22Rv1 (cell line): ENCODE results near the gene IL17RD.

Experiments used
- H3K27ac ChIP-seq: fragments of 450-650 bp; 2 replicates; pipeline ENCODE4 v1.5.1; 2017
- ZFX ChIP-seq: fragments of 450-650 bp; IDR thresholded peaks from 2 replicates; pipeline ENCODE4 v1.6.1; 2017; ENCODE audit warnings: antibody characterized with exemption, borderline replicate concordance
- TF ChIP-seq, protein P1 (sequence below): fragments of 450-650 bp; IDR thresholded peaks from 2 replicates; pipeline ENCODE4 v1.5.1; 2017; ENCODE audit warnings: mild to moderate bottlenecking

The IL17RD gene

DNA sequence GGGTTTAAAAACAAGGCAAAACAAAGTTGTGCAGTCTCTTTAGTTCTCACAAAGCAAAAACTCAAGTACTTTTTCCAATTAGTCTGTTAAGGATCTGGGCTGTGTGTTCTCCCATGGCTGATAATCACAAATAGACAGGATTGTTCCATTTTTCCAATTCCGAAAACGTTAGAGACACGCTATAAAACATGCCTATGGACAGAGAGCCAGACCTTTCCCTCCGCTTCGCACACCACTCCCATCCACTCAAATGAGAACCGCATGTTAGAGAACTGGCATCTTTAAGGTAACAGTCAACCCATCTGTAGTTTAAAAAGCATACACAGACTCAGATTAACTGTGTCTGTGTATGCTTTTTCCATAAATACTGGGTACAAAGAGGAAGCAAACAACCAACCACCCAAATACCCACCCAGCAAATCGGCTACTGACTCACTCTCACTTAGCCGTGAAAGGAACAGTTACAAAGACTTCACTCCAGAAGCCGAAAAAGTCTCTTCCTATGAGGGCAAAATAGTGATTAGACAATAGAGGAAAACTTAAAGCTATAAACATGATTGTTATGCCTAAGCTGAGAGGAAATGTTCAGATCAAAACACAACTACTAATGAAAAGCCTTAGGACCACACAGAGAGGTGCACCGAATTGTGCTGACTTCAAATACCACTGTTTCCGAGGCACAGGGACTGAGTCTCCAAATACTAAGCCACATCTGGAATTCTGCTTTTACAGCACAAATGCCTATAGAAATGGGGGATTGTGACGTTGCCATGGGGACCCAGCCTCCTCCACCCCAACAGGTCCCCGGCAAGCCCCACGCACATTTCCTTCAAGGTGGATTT lies 36.1 kb downstream of the IL17RD start:
- TF ChIP-seq, protein P1, sequence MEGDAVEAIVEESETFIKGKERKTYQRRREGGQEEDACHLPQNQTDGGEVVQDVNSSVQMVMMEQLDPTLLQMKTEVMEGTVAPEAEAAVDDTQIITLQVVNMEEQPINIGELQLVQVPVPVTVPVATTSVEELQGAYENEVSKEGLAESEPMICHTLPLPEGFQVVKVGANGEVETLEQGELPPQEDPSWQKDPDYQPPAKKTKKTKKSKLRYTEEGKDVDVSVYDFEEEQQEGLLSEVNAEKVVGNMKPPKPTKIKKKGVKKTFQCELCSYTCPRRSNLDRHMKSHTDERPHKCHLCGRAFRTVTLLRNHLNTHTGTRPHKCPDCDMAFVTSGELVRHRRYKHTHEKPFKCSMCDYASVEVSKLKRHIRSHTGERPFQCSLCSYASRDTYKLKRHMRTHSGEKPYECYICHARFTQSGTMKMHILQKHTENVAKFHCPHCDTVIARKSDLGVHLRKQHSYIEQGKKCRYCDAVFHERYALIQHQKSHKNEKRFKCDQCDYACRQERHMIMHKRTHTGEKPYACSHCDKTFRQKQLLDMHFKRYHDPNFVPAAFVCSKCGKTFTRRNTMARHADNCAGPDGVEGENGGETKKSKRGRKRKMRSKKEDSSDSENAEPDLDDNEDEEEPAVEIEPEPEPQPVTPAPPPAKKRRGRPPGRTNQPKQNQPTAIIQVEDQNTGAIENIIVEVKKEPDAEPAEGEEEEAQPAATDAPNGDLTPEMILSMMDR: no peak
- no peak for TF ChIP-seq ZFX
- no peak overlapping the region for H3K27ac ChIP-seq

DNA sequence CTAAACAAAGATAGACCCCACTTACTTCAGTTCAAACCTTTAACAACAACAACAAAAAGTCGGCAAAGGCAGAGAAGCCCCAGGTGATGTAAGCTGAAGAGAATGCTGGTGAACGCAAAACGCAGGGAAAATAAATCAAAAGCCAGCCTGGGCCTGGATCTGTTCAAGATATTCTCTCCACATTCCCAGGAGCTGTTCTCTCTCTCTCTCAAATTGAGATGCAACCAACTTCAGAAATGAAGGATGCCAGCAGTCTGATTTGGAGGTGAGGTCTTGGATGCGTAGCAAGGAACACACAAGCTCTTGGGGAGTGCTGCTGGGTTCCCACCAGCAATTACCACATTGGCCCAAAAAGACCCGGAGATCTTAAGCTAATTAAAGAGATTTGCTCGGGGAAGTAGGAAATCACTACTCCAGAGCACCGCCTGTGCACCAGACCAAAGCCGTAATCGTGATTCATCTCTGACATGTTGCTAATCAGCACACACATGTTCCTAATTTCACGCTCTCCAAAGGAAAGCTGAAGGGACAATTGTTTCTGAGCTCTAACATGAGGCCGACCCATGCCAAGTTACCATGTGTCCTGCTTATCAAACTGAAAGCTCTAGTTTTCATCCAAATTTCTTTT lies 37.1 kb downstream of the IL17RD start:
- TF ChIP-seq, protein P1: no peak
- no peak for TF ChIP-seq ZFX
- H3K27ac ChIP-seq: no peak overlapping the region

DNA sequence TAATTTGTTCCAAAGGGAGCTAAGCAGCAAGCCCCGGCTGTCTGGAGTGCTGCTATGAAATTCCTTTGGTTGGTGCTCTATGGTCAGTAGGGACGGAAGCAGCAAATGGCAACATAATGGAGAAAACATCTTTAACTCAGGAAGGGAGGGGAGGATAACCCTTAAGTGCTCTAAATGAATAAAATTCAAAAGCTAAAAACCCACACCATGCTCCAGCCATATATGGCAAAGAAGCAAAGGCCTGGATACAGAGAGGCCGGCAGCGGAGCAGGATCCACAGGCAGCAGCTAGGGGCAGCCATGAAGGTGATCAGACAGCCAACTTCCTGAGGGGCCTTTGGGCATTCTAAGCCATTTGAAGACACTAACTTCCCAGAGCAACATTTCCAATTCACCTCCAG lies 38.9 kb downstream of the IL17RD start:
- TF ChIP-seq, protein P1: no peak
- no peak for TF ChIP-seq ZFX
- no peak overlapping the region for H3K27ac ChIP-seq

DNA sequence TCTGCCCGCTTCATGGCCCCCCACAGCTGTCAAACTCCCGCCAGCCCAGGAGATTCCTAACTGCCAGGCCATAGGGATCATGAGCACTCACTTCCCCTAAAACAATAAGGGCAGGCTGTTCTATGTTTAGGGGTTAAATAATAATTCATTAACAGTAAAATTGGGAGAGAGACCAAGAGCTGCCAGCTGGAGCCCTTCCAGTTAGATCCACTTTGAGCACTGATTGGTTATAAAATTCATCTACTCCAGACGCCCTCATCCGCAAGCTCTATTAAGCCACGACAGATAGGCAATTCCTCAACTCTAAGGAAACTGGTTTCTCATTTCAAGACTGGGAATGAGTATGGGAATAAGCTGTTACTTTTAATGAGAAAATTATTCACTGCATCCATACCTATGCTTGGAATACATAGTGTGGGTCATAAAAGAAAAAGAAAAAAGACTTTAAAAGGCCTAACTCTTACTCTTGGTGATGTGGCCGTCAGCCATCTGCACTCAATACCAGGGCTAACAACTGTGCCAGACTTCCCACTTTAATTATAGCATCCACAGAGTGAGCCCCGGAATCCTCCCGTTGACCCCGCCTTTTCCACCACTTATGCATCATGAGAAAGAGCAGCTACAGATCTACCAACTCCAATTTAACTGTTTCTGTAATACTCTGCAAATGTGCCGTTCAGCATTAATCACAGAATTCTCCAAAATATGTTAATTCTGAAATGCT lies 44.5 kb downstream of the IL17RD start:
- no peak overlapping the region for H3K27ac ChIP-seq
- TF ChIP-seq ZFX: no peak
- TF ChIP-seq, protein P1: no peak

DNA sequence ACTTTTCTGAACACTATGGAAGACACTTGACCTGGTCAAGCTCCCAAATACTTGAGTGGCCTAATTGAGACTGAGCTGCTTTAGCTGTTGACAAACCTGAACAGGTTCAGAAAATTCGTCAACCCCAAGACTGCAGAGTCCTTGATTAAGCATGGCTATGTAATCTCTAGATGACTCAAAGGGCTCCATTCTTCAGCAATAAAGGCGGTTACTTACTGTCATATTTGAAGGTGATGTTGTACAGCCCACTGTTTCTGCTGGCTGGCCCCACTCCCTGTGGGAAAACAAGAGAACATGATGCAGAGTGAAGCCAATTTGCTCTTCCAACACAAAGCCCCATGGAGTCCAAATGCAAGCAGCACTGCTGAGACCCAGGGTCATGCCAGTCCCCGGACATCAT lies 45.1 kb downstream of the IL17RD start:
- H3K27ac ChIP-seq: no peak overlapping the region
- TF ChIP-seq, protein P1: no peak
- no peak for TF ChIP-seq ZFX

DNA sequence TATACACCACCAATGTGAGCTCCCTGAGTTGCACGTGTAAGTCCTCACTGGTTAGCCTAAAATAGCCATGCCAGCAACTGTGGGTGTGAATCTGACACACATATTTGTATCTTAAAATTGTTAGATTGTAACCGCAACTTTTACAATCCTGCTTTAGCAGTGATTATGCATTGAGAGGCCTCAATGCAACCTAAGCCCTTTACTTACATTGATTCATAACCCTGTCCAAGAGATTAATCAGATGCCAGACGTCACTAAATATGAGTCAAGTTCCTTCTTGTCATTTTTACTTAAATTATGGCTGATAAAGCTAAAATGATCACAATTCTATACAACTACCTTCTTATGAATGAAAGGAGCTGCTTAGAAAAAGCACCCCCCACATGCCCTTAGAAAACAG lies 46.9 kb downstream of the IL17RD start:
- H3K27ac ChIP-seq: no peak overlapping the region
- no peak for TF ChIP-seq ZFX
- TF ChIP-seq, protein P1: no peak

DNA sequence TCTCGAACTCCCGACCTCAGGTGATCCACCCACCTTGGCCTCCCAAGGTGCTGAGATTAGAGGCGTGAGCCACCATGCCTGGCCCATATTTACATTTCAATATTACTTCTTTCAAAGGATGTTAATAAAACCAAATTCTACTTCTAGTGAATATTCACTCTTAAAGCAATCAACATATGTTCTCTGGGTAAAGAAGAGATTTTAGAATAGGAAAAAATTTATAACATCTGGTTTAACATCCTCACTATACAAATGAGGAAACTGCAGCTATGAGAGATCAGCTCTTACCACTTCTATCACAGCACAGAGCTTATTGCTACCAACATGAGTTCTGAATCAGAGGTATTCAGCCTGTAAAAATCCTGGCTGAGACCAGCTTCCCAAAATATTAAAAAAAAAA lies 48.7 kb downstream of the IL17RD start:
- H3K27ac ChIP-seq: no peak overlapping the region
- TF ChIP-seq, protein P1: no peak
- TF ChIP-seq ZFX: no peak
